Epithelial cell of umbilical artery (primary cell): Measurements from ENCODE around the gene IFNA17. TPM values are rescaled to one million over a fixed set of nuclear protein-coding genes. Genes with fewer than 3 reads are reported as not detected.

Experiments used
- total RNA-seq: library from RNA; depleted of rRNA; stranded (reverse); fragments of >200 nt; gene quantifications from 2 replicates; pipeline ENCODE4 v1.2.3, GENCODE V29; 2014

The IFNA17 gene
- total RNA-seq = not detected in 2 replicates

DNA sequence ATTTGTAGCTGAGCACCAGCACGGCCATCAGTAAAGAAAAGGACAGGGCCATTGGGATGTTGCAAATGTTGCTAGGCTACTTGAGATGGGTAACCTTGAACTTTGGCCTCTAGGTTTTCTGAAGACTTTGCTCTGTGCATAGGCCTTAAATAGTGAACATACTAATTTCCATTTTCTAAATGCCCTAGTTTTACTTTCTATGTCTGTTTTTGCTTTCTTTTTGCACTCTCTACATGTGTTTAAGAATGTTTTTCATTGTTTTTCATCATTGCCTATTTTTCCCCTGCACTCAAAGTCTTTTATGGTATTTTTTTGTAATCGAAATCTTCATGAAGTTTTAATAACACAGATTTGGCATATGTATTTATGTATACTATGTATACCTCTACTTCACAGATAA lies at the start of gene IFNA17:
Gene IFNA17, minus strand, starts transcription at position 101 of the 400 bp plus-strand sequence. Its CDS starts 49 bp downstream, at position 52.

DNA sequence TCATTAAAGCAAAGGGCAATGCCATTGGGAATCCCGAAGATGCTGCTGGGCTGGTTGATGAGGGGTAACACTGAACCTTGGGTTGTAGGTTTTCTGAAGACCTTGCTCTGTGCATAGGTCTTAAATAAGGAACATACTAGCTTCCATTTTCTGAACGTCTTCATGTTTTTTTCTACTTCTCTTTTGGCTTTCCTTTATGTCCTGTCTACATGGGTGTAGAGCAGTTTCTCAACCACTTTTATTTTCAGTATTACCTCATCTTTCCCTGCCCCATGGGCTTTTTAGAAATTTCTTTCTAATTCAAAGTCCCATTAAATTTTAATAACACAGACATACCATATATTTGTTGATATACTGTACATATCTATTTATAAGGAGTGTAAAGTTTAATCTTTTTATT lies 11.9 kb upstream of the IFNA17 start, which contains the start of gene IFNA14:
Gene IFNA14, minus strand, starts transcription at position 95 of the 400 bp plus-strand sequence. Its CDS starts 70 bp downstream, at position 25.

DNA sequence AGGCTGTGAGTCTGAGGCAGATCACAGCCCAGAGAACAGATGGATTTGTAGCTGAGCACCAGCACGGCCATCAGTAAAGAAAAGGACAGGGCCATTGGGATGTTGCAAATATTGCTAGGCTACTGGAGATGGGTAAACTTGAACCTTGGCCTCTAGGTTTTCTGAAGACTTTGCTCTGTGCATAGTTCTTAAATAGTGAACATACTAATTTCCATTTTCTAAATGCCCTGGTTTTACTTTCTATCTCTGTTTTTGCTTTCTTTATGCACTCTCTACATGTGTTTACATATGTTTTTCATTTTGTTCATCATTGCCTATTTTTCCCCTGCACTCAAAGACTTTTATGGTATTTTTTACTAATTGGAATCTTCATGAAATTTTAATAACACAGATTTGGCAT lies 10.8 kb downstream of the IFNA17 start, which contains the start of gene IFNA16:
Gene IFNA16, minus strand, starts transcription at position 101 of the 400 bp plus-strand sequence. Its CDS starts 6 bp downstream, at position 95.

DNA sequence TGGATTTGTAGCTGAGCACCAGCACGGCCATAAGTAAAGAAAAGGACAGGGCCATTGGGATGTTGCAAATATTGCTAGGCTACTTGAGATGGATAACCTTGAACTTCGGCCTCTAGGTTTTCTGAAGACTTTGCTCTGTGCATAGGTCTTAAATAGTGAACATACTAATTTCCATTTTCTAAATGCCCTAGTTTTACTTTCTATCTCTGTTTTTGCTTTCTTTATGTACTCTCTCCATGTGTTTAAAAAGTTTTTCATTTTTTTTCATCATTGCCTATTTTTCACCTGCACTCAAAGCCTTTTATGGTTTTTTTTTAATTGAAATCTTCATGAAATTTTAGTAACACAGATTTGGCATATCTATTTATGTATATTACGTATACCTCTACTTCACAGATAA lies 21.0 kb downstream of the IFNA17 start, which contains the start of gene IFNA10:
Gene IFNA10, minus strand, starts transcription at position 101 of the 400 bp plus-strand sequence. Its CDS starts 46 bp downstream, at position 55.

DNA sequence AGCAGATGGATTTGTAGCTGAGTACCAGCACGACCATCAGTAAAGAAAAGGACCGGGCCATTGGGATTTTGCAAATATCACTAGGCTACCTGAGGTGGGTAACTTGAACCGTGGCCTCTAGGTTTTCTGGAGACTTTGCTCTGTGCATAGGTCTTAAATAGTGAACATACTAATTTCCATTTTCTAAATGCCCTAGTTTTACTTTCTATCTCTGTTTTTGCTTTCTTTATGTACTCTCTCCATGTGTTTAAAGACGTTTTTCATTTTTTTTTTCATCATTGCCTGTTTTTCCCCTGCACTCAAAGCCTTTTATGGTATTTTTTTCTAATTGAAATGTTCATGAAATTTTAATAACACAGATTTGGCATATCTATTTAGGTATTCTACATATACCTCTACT lies 25.9 kb downstream of the IFNA17 start, which contains the start of gene IFNA7:
Gene IFNA7, minus strand, starts transcription at position 101 of the 400 bp plus-strand sequence. Its CDS starts 40 bp downstream, at position 61.

DNA sequence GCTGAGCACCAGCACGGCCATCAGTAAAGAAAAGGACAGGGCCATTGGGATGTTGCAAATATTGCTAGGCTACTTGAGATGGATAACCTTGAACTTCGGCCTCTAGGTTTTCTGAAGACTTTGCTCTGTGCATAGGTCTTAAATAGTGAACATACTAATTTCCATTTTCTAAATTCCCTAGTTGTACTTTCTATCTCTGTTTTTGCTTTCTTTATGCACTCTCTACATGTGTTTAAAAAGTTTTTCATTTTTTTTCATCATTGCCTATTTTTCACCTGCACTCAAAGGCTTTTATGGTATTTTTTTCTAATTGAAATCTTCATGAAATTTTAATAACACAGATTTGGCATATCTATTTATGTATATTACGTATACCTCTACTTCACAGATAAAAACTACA lies 40.5 kb downstream of the IFNA17 start, which contains the start of gene IFNA4:
Gene IFNA4, minus strand, starts transcription at position 101 of the 400 bp plus-strand sequence. Its CDS starts 56 bp downstream, at position 45.

Other genes with a start within 250 kb of the IFNA17 start
- gene HACD4, start 196.6 kb downstream of the IFNA17 start, total RNA-seq = 1.6 and 2.6 TPM in 2 replicates
- gene IFNB1, start 150.3 kb downstream of the IFNA17 start, total RNA-seq = 0.46 TPM in 1 of 2 replicates, not detected in the other
- gene IFNW1, start 86.4 kb downstream of the IFNA17 start, total RNA-seq = not detected in 2 replicates
- not detected in 2 replicates for gene IFNA21, start 61.6 kb downstream of the IFNA17 start, total RNA-seq
- not detected in 2 replicates for gene IFNA4, start 40.6 kb downstream of the IFNA17 start, total RNA-seq
- not detected in 2 replicates for gene IFNA7, start 26.0 kb downstream of the IFNA17 start, total RNA-seq
- not detected in 2 replicates for gene IFNA10, start 21.1 kb downstream of the IFNA17 start, total RNA-seq
- not detected in 2 replicates for gene IFNA16, start 10.9 kb downstream of the IFNA17 start, total RNA-seq
- not detected in 2 replicates for gene IFNA14, start 11.8 kb upstream of the IFNA17 start, total RNA-seq
- gene IFNA5, start 77.1 kb upstream of the IFNA17 start, total RNA-seq = under 0.01 TPM in 1 of 2 replicates, not detected in the other
- 37.7 and 38.8 TPM in 2 replicates for gene KLHL9, start 107.2 kb upstream of the IFNA17 start, total RNA-seq
- not detected in 2 replicates for gene IFNA6, start 122.7 kb upstream of the IFNA17 start, total RNA-seq
- not detected in 2 replicates for gene IFNA13, start 139.8 kb upstream of the IFNA17 start, total RNA-seq
- gene IFNA2, start 157.2 kb upstream of the IFNA17 start, total RNA-seq = not detected in 2 replicates
- not detected in 2 replicates for gene IFNA8, start 180.9 kb upstream of the IFNA17 start, total RNA-seq
- not detected in 2 replicates for gene IFNA1, start 212.2 kb upstream of the IFNA17 start, total RNA-seq